ENCODE data around the gene ACAD9. TPM values are rescaled to one million over a fixed set of nuclear protein-coding genes. Genes with fewer than 3 reads are reported as not detected.

ACAD9 gene
- total and polyA plus RNA-seq, 9 of the 15 experiments (the other 6 are each of a cell fraction or from before 2014, with no cell fraction given) = 10.2 to 32.6 (median 22.8) TPM

DNA sequence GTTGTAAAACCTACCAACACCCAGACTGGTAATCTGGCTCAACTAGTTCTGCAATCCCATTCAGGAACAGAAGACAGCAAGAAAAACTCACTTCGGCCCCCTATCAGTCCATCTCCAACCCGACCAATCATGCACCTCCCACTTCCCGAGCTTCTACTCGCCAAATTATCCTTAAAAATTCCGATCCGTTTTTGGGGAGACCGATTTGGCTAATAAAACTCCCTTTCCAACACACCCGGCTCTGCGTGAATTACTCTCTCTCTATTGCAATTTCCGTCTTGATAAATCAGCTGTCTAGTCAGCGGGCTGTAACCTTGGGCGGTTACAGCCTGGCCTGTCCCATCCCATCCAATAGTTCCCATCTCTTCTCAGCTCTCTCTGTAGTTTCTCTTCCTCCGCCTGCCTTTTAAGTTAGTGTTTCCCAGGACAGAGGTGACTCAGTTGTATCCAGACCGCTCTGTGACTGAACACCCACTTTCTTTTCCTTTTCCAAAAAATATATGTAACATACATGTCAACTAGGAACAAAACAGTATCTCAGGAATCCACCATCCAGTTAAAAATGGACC is 780 bp upstream of the ACAD9 start (continued):
- no peak for TF ChIP-seq ZNF165 (CRISPR knock-in tag; IDR thresholded peaks at IDR 0.05; ENCODE audit: borderline replicate concordance)
- TF ChIP-seq DACH1 (IDR thresholded peaks at IDR 0.05; ENCODE audit: partially characterized antibody) = peak; percentile 67
- TF ChIP-seq ZNF224 (CRISPR knock-in tag; IDR thresholded peaks at IDR 0.05) = no peak
- peak; percentile 20; the same call in 1 of the 2 replicates for TF ChIP-seq SMARCE1 (IDR thresholded peaks at IDR 0.05)
- TF ChIP-seq UBTF (IDR thresholded peaks at IDR 0.05; ENCODE audit: borderline replicate concordance in 1 of 2, low read depth in 2 of 2, low read length in 2 of 2) = no peak
- TF ChIP-seq ZNF282 (CRISPR knock-in tag; IDR thresholded peaks at IDR 0.05) = no peak
- no peak for TF ChIP-seq ETS2 (tag; IDR thresholded peaks at IDR 0.05; ENCODE audit: borderline replicate concordance, poor library complexity, severe bottlenecking)
- TF ChIP-seq BACH1 (tag; IDR thresholded peaks at IDR 0.05) = no peak
- TF ChIP-seq PRDM10 (IDR thresholded peaks at IDR 0.05; ENCODE audit: partially characterized antibody) = peak; percentile 10
- TF ChIP-seq POLR2AphosphoS5 (IDR thresholded peaks at IDR 0.05; ENCODE audit: control insufficient read depth, insufficient read depth, low read depth, low read length) = 0 out of 2 replicates have a peak, but pooled peaks have one; percentile 33
- TF ChIP-seq ZFP30 (CRISPR knock-in tag; IDR thresholded peaks at IDR 0.05; ENCODE audit: borderline replicate concordance) = no peak
- peak; percentile 37 for TF ChIP-seq BRD9 (IDR thresholded peaks at IDR 0.05; ENCODE audit: low read depth, partially characterized antibody)
